HepG2 (cell line): ENCODE measurements around the gene PTPRF. TPM values are rescaled to one million over a fixed set of nuclear protein-coding genes. Genes with fewer than 3 reads are reported as not detected.

Experiments used
- DNMT3B ChIP-seq: conservative IDR thresholded peaks from 2 replicates; pipeline ENCODE4 v1.6.1; 2016; ENCODE audit warnings: missing biosample characterization, control low read depth
- HOXA9 ChIP-seq: sonication (generic); formaldehyde crosslinking; IDR thresholded peaks from 2 replicates; pipeline ENCODE4 v1.8.1; 2022; ENCODE audit warnings: missing genetic modification reagents, mild to moderate bottlenecking, moderate library complexity, borderline replicate concordance
- ISL2 ChIP-seq: sonication (generic); formaldehyde crosslinking; IDR thresholded peaks from 2 replicates; pipeline ENCODE4 v1.5.0; 2020; ENCODE audit warnings: missing genetic modification reagents
- NFE2 ChIP-seq: sonication (generic); formaldehyde crosslinking; IDR thresholded peaks from 2 replicates; pipeline ENCODE4 v1.4.0; 2020; ENCODE audit warnings: missing genetic modification reagents
- NKX3-1 ChIP-seq: sonication (generic); formaldehyde crosslinking; IDR thresholded peaks from 2 replicates; pipeline ENCODE4 v1.5.0; 2020; ENCODE audit warnings: missing genetic modification reagents
- NONO ChIP-seq, 2 experiments: fragments of 450-650 bp in 1 of 2; sonication (generic) in 1 of 2; formaldehyde crosslinking in 1 of 2; IDR thresholded peaks in 1 of 2; conservative IDR thresholded peaks in 1 of 2; 2 replicates each; pipeline versions ENCODE4 v1.6.1 to v1.8.0; 2017 to 2022; ENCODE audit warnings: mild to moderate bottlenecking in 1 of 2, missing genetic modification reagents in 1 of 2, moderate library complexity in 1 of 2
- PAX8 ChIP-seq: sonication (generic); formaldehyde crosslinking; IDR thresholded peaks from 2 replicates; pipeline ENCODE4 v1.8.0; 2022; ENCODE audit warnings: mild to moderate bottlenecking, missing genetic modification reagents, borderline replicate concordance
- SYNCRIP ChIP-seq: fragments of 200-400 bp; formaldehyde crosslinking; IDR thresholded peaks from 2 replicates; pipeline ENCODE4 v1.6.1; 2018; ENCODE audit warnings: mild to moderate bottlenecking, low read depth, low read length; ENCODE audit not compliant: insufficient read depth
- ZNF224 ChIP-seq: sonication (generic); formaldehyde crosslinking; IDR thresholded peaks from 2 replicates; pipeline ENCODE4 v1.5.0; 2020; ENCODE audit warnings: mild to moderate bottlenecking, missing genetic modification reagents
- ZNF33B ChIP-seq: sonication (generic); formaldehyde crosslinking; IDR thresholded peaks from 2 replicates; pipeline ENCODE4 v1.5.1; 2020; ENCODE audit warnings: mild to moderate bottlenecking, missing genetic modification reagents
- ZNF572 ChIP-seq: sonication (generic); formaldehyde crosslinking; IDR thresholded peaks from 2 replicates; pipeline ENCODE4 v1.5.1; 2020; ENCODE audit warnings: mild to moderate bottlenecking, missing genetic modification reagents
- ZNF674 ChIP-seq: sonication (generic); formaldehyde crosslinking; IDR thresholded peaks from 2 replicates; pipeline ENCODE4 v1.5.0; 2020; ENCODE audit warnings: low read depth, mild to moderate bottlenecking, missing genetic modification reagents
- ZSCAN29 ChIP-seq: sonication (generic); formaldehyde crosslinking; conservative IDR thresholded peaks from 2 replicates; pipeline ENCODE4 v1.4.0; 2020; ENCODE audit warnings: mild to moderate bottlenecking, missing genetic modification reagents
- polyA plus RNA-seq, 8 experiments: library from polyadenylated mRNA; depleted of rRNA in 3 of 8; stranded (reverse) in 7 of 8; unstranded in 1 of 8; fragments of >200 nt; fragmentation: Illumina TruSeq in 4 of 8; extraction: Trizol in 4 of 8; gene quantifications; 2 replicates each; pipeline versions ENCODE4 v1.2.1 to v1.2.3, GENCODE V29; 2011 to 2016; ENCODE audit warnings: low read depth in 4 of 8, missing spikeins in 1 of 8, mixed read lengths in 1 of 8; ENCODE audit not compliant: insufficient read depth in 1 of 8
- total RNA-seq, 5 experiments: library from RNA; depleted of rRNA; stranded (reverse); fragments of >200 nt; fragmentation: Illumina TruSeq; extraction: Trizol; gene quantifications; 2 replicates each; pipeline ENCODE4 v1.2.3, GENCODE V29; 2016; ENCODE audit warnings: low read depth in 1 of 5
- TF ChIP-seq, protein P1 (sequence below): sonication (generic); formaldehyde crosslinking; IDR thresholded peaks from 2 replicates; pipeline ENCODE4 v1.4.0; 2020; ENCODE audit warnings: missing genetic modification reagents
- TF ChIP-seq, protein P2 (sequence below): sonication (generic); formaldehyde crosslinking; IDR thresholded peaks from 2 replicates; pipeline ENCODE4 v1.5.0; 2020; ENCODE audit warnings: missing genetic modification reagents, mild to moderate bottlenecking, borderline replicate concordance
- TF ChIP-seq, protein P3 (sequence below), 2 experiments: sonication (generic) in 1 of 2; formaldehyde crosslinking in 1 of 2; IDR thresholded peaks; 2 replicates each; pipeline versions ENCODE4 v1.4.0 to v1.6.1; 2018 to 2020; ENCODE audit warnings: missing genetic modification reagents in 2 of 2, borderline replicate concordance in 1 of 2, low read depth in 1 of 2, mild to moderate bottlenecking in 1 of 2, missing biosample characterization in 1 of 2
- TF ChIP-seq, protein P4 (sequence below): sonication (generic); formaldehyde crosslinking; IDR thresholded peaks from 2 replicates; pipeline ENCODE4 v1.8.0; 2022; ENCODE audit warnings: missing genetic modification reagents, mild to moderate bottlenecking, borderline replicate concordance
- TF ChIP-seq, protein P5 (sequence below): sonication (generic); formaldehyde crosslinking; IDR thresholded peaks from 2 replicates; pipeline ENCODE4 v1.4.0; 2020; ENCODE audit warnings: mild to moderate bottlenecking, missing genetic modification reagents
- TF ChIP-seq, protein P6 (sequence below): sonication (generic); formaldehyde crosslinking; IDR thresholded peaks from 2 replicates; pipeline ENCODE4 v1.8.0; 2022; ENCODE audit warnings: mild to moderate bottlenecking, missing genetic modification reagents, moderate library complexity

PTPRF gene
- total and polyA plus RNA-seq, 2 of the 13 experiments (the other 11 are each of a cell fraction or from before 2014, with no cell fraction given) = 55.9 to 167 TPM

DNA sequence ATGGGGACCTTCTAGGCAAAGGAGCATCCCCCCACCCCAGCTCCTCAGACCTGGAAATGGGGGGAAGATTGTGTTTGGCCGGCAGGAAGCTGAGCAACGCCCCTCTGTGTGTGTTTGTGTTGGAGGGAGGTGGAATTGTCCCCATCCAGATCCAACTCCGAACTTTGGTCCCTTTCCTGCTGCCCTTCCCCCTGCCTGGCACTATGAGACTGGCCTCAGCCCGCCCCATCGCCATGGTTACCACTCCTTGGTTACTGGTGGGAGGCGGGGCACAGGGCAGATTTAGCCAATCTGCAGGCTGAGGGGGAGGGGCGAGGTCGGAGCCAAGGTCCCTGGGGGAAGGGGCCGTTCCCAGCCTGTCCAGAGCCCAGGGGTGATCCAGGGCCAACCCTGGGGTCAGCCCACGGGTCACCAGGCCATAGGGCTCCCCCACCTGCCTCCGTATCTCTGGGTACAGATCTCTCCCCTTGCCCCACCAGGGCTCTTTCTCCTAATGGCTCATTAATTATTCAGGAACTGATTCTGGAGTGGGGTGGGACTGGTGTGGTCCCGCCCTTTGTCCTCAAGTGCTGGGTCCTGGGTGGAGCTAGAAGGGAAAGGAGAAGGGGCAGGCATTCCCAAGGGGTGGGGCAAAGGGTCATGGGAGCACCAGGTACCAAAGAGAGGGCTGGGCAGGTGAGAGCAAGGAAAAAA lies 15.2 kb downstream of the PTPRF start (continued):
- no peak for TF ChIP-seq ISL2 (CRISPR knock-in tag)
- TF ChIP-seq, protein P1, sequence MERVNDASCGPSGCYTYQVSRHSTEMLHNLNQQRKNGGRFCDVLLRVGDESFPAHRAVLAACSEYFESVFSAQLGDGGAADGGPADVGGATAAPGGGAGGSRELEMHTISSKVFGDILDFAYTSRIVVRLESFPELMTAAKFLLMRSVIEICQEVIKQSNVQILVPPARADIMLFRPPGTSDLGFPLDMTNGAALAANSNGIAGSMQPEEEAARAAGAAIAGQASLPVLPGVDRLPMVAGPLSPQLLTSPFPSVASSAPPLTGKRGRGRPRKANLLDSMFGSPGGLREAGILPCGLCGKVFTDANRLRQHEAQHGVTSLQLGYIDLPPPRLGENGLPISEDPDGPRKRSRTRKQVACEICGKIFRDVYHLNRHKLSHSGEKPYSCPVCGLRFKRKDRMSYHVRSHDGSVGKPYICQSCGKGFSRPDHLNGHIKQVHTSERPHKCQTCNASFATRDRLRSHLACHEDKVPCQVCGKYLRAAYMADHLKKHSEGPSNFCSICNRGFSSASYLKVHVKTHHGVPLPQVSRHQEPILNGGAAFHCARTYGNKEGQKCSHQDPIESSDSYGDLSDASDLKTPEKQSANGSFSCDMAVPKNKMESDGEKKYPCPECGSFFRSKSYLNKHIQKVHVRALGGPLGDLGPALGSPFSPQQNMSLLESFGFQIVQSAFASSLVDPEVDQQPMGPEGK (CRISPR knock-in tag) = peak; percentile 89
- no peak for TF ChIP-seq ZNF674 (CRISPR knock-in tag)
- no peak for TF ChIP-seq NKX3-1 (CRISPR knock-in tag)
- TF ChIP-seq, protein P2, sequence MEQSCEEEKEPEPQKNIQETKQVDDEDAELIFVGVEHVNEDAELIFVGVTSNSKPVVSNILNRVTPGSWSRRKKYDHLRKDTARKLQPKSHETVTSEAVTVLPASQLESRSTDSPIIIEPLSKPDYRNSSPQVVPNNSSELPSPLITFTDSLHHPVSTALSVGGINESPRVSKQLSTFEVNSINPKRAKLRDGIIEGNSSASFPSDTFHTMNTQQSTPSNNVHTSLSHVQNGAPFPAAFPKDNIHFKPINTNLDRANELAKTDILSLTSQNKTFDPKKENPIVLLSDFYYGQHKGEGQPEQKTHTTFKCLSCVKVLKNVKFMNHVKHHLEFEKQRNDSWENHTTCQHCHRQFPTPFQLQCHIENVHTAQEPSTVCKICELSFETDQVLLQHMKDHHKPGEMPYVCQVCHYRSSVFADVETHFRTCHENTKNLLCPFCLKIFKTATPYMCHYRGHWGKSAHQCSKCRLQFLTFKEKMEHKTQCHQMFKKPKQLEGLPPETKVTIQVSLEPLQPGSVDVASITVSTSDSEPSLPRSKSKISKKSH (CRISPR knock-in tag) = no peak; the same call in 1 of the 2 replicates
- TF ChIP-seq, protein P3, sequence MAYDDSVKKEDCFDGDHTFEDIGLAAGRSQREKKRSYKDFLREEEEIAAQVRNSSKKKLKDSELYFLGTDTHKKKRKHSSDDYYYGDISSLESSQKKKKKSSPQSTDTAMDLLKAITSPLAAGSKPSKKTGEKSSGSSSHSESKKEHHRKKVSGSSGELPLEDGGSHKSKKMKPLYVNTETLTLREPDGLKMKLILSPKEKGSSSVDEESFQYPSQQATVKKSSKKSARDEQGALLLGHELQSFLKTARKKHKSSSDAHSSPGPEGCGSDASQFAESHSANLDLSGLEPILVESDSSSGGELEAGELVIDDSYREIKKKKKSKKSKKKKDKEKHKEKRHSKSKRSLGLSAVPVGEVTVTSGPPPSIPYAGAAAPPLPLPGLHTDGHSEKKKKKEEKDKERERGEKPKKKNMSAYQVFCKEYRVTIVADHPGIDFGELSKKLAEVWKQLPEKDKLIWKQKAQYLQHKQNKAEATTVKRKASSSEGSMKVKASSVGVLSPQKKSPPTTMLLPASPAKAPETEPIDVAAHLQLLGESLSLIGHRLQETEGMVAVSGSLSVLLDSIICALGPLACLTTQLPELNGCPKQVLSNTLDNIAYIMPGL (CRISPR knock-in tag; IDR thresholded peaks at IDR 0.05; ENCODE audit: borderline replicate concordance in 1 of 2, low read depth in 1 of 2) = peak; percentile 29 to 37; a peak in 2 of 4 replicates
- TF ChIP-seq HOXA9 = no peak
- TF ChIP-seq NFE2 (CRISPR knock-in tag) = no peak
- TF ChIP-seq, protein P4, sequence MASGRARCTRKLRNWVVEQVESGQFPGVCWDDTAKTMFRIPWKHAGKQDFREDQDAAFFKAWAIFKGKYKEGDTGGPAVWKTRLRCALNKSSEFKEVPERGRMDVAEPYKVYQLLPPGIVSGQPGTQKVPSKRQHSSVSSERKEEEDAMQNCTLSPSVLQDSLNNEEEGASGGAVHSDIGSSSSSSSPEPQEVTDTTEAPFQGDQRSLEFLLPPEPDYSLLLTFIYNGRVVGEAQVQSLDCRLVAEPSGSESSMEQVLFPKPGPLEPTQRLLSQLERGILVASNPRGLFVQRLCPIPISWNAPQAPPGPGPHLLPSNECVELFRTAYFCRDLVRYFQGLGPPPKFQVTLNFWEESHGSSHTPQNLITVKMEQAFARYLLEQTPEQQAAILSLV (CRISPR knock-in tag) = 0 out of 2 replicates have a peak, but pooled peaks have one; percentile 74
- TF ChIP-seq, protein P5, sequence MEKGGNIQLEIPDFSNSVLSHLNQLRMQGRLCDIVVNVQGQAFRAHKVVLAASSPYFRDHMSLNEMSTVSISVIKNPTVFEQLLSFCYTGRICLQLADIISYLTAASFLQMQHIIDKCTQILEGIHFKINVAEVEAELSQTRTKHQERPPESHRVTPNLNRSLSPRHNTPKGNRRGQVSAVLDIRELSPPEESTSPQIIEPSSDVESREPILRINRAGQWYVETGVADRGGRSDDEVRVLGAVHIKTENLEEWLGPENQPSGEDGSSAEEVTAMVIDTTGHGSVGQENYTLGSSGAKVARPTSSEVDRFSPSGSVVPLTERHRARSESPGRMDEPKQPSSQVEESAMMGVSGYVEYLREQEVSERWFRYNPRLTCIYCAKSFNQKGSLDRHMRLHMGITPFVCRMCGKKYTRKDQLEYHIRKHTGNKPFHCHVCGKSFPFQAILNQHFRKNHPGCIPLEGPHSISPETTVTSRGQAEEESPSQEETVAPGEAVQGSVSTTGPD (CRISPR knock-in tag) = no peak
- TF ChIP-seq, protein P6, sequence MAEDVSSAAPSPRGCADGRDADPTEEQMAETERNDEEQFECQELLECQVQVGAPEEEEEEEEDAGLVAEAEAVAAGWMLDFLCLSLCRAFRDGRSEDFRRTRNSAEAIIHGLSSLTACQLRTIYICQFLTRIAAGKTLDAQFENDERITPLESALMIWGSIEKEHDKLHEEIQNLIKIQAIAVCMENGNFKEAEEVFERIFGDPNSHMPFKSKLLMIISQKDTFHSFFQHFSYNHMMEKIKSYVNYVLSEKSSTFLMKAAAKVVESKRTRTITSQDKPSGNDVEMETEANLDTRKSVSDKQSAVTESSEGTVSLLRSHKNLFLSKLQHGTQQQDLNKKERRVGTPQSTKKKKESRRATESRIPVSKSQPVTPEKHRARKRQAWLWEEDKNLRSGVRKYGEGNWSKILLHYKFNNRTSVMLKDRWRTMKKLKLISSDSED = no peak
- TF ChIP-seq ZNF33B = 0 out of 2 replicates have a peak, but pooled peaks have one; percentile 23
- no peak for TF ChIP-seq DNMT3B
- no peak for TF ChIP-seq NONO (IDR thresholded peaks at IDR 0.05)
- peak; percentile 96 for TF ChIP-seq NONO (CRISPR knock-in tag; conservative IDR thresholded peaks at IDR 0.05)
- TF ChIP-seq ZSCAN29 (CRISPR knock-in tag) = no peak
- no peak for TF ChIP-seq SYNCRIP
- TF ChIP-seq ZNF224 = no peak
- TF ChIP-seq PAX8 (CRISPR knock-in tag) = no peak
- TF ChIP-seq ZNF572 = no peak
